ENCODE results near the gene CALR. TPM values are rescaled to one million over a fixed set of nuclear protein-coding genes. Genes with fewer than 3 reads are reported as not detected.

CALR gene
- total and polyA plus RNA-seq, 9 of the 15 experiments (the other 6 are each of a cell fraction or from before 2014, with no cell fraction given): 126 to 811 (median 642) TPM

DNA sequence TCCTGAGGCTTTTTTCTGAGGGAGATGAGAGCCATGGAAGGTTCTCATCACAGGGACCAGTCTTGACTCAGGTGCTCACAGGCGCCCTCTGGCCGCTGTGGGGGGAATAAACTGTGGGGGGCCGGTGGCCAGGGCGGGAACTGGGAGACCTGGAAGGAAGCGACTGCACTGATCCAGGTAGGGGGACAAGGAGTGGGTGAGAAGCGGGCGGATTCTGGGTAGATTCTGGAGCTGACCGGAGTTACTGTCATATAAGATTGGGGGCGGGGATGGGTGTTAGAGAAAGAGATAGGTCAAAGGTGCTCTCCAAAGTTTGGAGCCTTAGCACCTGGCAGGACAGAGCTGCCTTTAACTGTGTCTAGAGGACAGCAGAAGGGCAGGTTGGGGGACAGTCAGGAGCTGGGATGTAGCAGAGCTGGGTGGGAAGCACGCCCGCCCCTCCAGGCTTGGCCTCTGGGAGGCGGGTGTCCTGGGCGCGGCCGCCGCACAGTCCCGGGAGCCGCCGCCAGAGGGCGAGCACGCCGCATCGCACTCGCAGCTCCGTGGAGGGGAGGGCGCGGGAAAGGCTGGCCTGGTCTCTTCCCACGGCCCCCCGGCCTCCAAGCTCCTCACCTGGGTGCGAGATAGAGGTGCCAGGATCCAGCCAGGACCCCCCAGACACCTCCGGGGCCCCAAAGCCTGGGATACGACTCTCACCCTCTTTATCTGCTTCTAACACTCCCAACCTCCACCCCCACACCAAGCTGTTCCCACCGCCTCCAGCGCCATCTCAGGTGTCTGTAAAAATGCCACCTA is 26.8 kb downstream of the CALR start (continued):
- no peak for TF ChIP-seq SAFB2 (IDR thresholded peaks at IDR 0.05; ENCODE audit: borderline replicate concordance, low read depth, low read length, severe bottlenecking)
- TF ChIP-seq ZNF146 (CRISPR knock-in tag; IDR thresholded peaks at IDR 0.05; ENCODE audit: unreplicated experiment): no peak
- no peak for TF ChIP-seq BDP1 (IDR thresholded peaks at IDR 0.05; ENCODE audit: insufficient read depth, insufficient read length)
- TF ChIP-seq MEF2A (IDR thresholded peaks at IDR 0.05; ENCODE audit: control insufficient read depth, low read depth, low read length): no peak
- TF ChIP-seq KLF6 (CRISPR knock-in tag; IDR thresholded peaks at IDR 0.05; ENCODE audit: borderline replicate concordance): peak; percentile 40; the same call in 1 of the 2 replicates
- TF ChIP-seq FIP1L1 (IDR thresholded peaks at IDR 0.05; ENCODE audit: low read depth, low read length, poor library complexity, severe bottlenecking): peak; percentile 93
- no peak; the same call in 1 of the 2 replicates for TF ChIP-seq ARID4B (CRISPR knock-in tag; IDR thresholded peaks at IDR 0.05)
- no peak for TF ChIP-seq SMAD3 (CRISPR knock-in tag; conservative IDR thresholded peaks at IDR 0.05)
- TF ChIP-seq ZNF253 (CRISPR knock-in tag; conservative IDR thresholded peaks at IDR 0.05): no peak
- peak; percentile 64; the same call in 1 of the 2 replicates for TF ChIP-seq SMARCE1 (IDR thresholded peaks at IDR 0.05)
- TF ChIP-seq HNRNPLL (IDR thresholded peaks at IDR 0.05; ENCODE audit: low read depth, low read length, poor library complexity, severe bottlenecking): peak; percentile 36
- TF ChIP-seq NFE2 (IDR thresholded peaks at IDR 0.05; ENCODE audit: low read depth): no peak
- TF ChIP-seq SNIP1 (IDR thresholded peaks at IDR 0.05; ENCODE audit: low read depth): no peak
- TF ChIP-seq ESRRB (CRISPR knock-in tag; IDR thresholded peaks at IDR 0.05; ENCODE audit: borderline replicate concordance): no peak
- TF ChIP-seq ARID2 (IDR thresholded peaks at IDR 0.05): peak; percentile 64
- peak; percentile 70 for TF ChIP-seq ARID1B (IDR thresholded peaks at IDR 0.05)
- TF ChIP-seq NUFIP1 (IDR thresholded peaks at IDR 0.05; ENCODE audit: partially characterized antibody): no peak
- TF ChIP-seq ELF1 (tag; IDR thresholded peaks at IDR 0.05): 0 out of 2 replicates have a peak, but pooled peaks have one; percentile 44
